ENCODE measurements around the gene APOBEC3G. TPM values are rescaled to one million over a fixed set of nuclear protein-coding genes. Genes with fewer than 3 reads are reported as not detected.

The APOBEC3G gene
- total and polyA plus RNA-seq, 2 donors from 2014 or later: 4.8 to 12.5 TPM

DNA sequence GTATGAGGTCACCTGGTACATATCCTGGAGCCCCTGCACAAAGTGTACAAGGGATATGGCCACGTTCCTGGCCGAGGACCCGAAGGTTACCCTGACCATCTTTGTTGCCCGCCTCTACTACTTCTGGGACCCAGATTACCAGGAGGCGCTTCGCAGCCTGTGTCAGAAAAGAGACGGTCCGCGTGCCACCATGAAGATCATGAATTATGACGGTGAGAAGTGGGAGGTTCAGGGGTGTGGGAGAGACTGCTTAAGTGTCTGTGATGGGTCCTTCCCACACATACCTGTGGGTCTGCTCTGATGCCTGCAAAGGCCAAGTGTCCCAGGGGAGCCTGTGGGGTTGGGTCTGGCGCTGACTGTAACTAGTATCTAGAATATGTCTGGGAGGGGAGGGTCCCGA, 3.9 kb downstream of the APOBEC3G start:
- DNase-seq (peak in 2 of 5 donors; percentile 26 to 57), FAIRE-seq (no peak)
- Histone ChIP-seq H3K9ac (ENCODE audit: low read length in 3 of 3) (no peak overlapping the region), H3K9me3 (ENCODE audit: control insufficient read depth in 2 of 3, insufficient read depth in 1 of 3, low read length in 3 of 3) (no peaks in the 10 kb centered on the region), H3K27me3 (ENCODE audit: control insufficient read depth, insufficient read depth, low read length) (no peaks in the 10 kb centered on the region), H3K36me3 (ENCODE audit: control insufficient read depth in 2 of 3, insufficient read depth in 3 of 3, low read length in 3 of 3) (no peaks in the 10 kb centered on the region), H3K4me1 (ENCODE audit: control insufficient read depth in 2 of 3, insufficient read depth in 2 of 3, low read depth in 1 of 3, low read length in 3 of 3) (peaks cover 0 to 4% (median 3%) of the 10 kb centered on the region in 3 donors), H3K4me3 (ENCODE audit: low read length in 3 of 3) (no peak overlapping the region), H3K27ac (ENCODE audit: low read depth in 2 of 2, low read length in 2 of 2) (no peak overlapping the region)
- intact Hi-C loops (cut with DNase I): no loop called here
- TF ChIP-seq, protein P1, sequence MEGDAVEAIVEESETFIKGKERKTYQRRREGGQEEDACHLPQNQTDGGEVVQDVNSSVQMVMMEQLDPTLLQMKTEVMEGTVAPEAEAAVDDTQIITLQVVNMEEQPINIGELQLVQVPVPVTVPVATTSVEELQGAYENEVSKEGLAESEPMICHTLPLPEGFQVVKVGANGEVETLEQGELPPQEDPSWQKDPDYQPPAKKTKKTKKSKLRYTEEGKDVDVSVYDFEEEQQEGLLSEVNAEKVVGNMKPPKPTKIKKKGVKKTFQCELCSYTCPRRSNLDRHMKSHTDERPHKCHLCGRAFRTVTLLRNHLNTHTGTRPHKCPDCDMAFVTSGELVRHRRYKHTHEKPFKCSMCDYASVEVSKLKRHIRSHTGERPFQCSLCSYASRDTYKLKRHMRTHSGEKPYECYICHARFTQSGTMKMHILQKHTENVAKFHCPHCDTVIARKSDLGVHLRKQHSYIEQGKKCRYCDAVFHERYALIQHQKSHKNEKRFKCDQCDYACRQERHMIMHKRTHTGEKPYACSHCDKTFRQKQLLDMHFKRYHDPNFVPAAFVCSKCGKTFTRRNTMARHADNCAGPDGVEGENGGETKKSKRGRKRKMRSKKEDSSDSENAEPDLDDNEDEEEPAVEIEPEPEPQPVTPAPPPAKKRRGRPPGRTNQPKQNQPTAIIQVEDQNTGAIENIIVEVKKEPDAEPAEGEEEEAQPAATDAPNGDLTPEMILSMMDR (IDR thresholded peaks at IDR 0.05; ENCODE audit: borderline replicate concordance, extremely low read depth, insufficient read depth): no peak

DNA sequence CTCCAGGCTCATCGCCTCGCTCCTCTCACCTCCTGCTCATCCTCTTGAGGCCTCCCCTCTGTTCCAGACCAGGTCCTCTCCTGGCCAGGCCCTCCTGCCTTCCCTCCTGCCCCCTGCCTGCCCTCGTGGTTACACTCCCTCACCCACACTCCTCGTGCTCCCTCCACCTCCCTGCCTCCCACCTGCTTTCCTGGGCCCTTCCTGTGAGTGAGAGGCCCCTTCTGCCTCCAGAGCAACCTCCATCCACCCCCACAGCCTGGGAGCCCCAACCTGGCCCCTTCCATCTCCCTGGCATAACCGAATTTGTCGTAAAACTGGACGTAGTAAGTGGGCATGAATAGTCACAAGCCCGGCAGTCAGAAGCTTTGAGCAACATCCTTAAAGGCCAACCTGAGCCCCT, 4.5 kb downstream of the APOBEC3G start:
- peaks cover 0 to 4% (median 3%) of the 10 kb centered on the region in 3 donors for H3K4me1 ChIP-seq (ENCODE audit: control insufficient read depth in 2 of 3, insufficient read depth in 2 of 3, low read depth in 1 of 3, low read length in 3 of 3)
- no peak for FAIRE-seq
- TF ChIP-seq, protein P1 (IDR thresholded peaks at IDR 0.05; ENCODE audit: borderline replicate concordance, extremely low read depth, insufficient read depth): no peak
- DNase-seq: peak in 1 of 5 donors; percentile 31
- H3K27ac ChIP-seq (ENCODE audit: low read depth in 2 of 2, low read length in 2 of 2): no peak overlapping the region
- intact Hi-C loops (cut with DNase I): no loop called here
- H3K9me3 ChIP-seq (ENCODE audit: control insufficient read depth in 2 of 3, insufficient read depth in 1 of 3, low read length in 3 of 3): no peaks in the 10 kb centered on the region
- H3K9ac ChIP-seq (ENCODE audit: low read length in 3 of 3): no peak overlapping the region
- H3K36me3 ChIP-seq (ENCODE audit: control insufficient read depth in 2 of 3, insufficient read depth in 3 of 3, low read length in 3 of 3): no peaks in the 10 kb centered on the region
- no peak overlapping the region for H3K4me3 ChIP-seq (ENCODE audit: low read length in 3 of 3)
- H3K27me3 ChIP-seq (ENCODE audit: control insufficient read depth, insufficient read depth, low read length): no peaks in the 10 kb centered on the region

DNA sequence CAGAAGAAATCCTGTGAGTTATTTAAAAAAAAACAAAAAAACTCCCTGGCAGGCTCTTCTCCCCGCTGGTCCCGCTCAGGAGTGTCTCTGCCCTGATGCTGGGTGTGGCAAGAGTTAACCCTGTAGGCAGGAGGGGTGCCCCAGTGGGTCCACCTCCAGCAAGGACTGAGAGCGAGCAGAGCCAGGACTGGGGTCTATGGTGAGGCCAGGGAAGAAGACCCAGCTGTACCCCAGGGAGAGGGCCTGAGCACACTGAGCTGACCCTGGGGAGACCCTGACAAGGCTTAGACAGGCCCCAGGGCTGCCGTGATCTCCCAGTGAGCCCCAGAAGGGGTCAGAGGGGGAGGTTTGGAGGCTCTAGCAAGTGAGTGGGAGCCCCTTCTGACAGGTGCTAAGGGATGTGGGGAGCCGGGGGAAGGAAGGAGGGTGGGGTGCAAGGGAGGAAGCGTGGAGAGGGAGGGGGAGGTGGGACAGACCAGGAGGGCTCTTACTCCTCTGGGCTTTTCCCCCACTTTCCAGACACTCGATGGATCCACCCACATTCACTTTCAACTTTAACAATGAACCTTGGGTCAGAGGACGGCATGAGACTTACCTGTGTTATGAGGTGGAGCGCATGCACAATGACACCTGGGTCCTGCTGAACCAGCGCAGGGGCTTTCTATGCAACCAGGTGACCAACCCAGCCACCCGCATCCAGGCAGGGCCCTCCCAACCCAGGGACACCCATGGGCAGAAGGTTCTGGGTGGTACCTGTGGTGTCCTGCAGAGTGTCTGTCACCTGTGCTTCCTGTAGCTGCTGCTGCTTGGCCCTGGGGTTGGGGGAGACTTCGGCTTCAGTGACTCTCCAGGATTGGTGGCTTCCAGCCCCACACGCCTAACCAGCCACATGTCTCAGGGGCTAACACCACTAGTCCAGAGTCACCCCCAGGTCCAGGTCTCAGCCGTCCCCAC, 6.4 kb downstream of the APOBEC3G start:
- H3K4me3 ChIP-seq (ENCODE audit: low read length in 3 of 3): no peak overlapping the region
- no peak for DNase-seq
- no peaks in the 10 kb centered on the region for H3K9me3 ChIP-seq (ENCODE audit: control insufficient read depth in 2 of 3, insufficient read depth in 1 of 3, low read length in 3 of 3)
- TF ChIP-seq, protein P1 (IDR thresholded peaks at IDR 0.05; ENCODE audit: borderline replicate concordance, extremely low read depth, insufficient read depth): no peak
- H3K36me3 ChIP-seq (ENCODE audit: control insufficient read depth in 2 of 3, insufficient read depth in 3 of 3, low read length in 3 of 3): no peaks in the 10 kb centered on the region
- FAIRE-seq: no peak
- no peak overlapping the region for H3K9ac ChIP-seq (ENCODE audit: low read length in 3 of 3)
- no peak overlapping the region for H3K27ac ChIP-seq (ENCODE audit: low read depth in 2 of 2, low read length in 2 of 2)
- H3K4me1 ChIP-seq (ENCODE audit: control insufficient read depth in 2 of 3, insufficient read depth in 2 of 3, low read depth in 1 of 3, low read length in 3 of 3): no peaks in the 10 kb centered on the region
- H3K27me3 ChIP-seq (ENCODE audit: control insufficient read depth, insufficient read depth, low read length): no peaks in the 10 kb centered on the region
- intact Hi-C loops (cut with DNase I): no loop called here
